ENCODE data around the gene HCFC1.

Gene HCFC1

GRCh38 chrX:153944140-153944799 is 27.3 kb downstream of the HCFC1 start, which contains the start of gene RENBP:
Gene RENBP, minus strand, starts transcription at chrX:153944643. Its CDS starts 33 bp downstream, at chrX:153944610.
- Histone ChIP-seq H3K9ac (no peak within 1 kb of the TSS), H3K4me3 (ENCODE audit: low read depth, low read length) (no peak within 1 kb of the TSS), H3K4me1 (no peaks in the 10 kb centered on the region)

GRCh38 chrX:153941336-153942252 is 30.0 kb downstream of the HCFC1 start:
- no peaks in the 10 kb centered on the region for H3K36me3 ChIP-seq (ENCODE audit: control insufficient read depth, insufficient read depth, low read length)
- H3K79me2 ChIP-seq = no peaks in the 10 kb centered on the region
- no peak overlapping the region for H2AFZ ChIP-seq
- no peaks in the 10 kb centered on the region for H3K4me1 ChIP-seq
- H3K27me3 ChIP-seq (ENCODE audit: control insufficient read depth, insufficient read depth, low read length) = no peaks in the 10 kb centered on the region
- no peak for TF ChIP-seq CTCF (IDR thresholded peaks at IDR 0.05)
- no peak overlapping the region for H3K4me3 ChIP-seq (ENCODE audit: low read depth, low read length)
- no peak overlapping the region for H3K9ac ChIP-seq
- no peak overlapping the region for H3K27ac ChIP-seq
- no peak overlapping the region for H3K4me2 ChIP-seq (ENCODE audit: low read length)
- no peaks in the 10 kb centered on the region for H3K9me3 ChIP-seq (ENCODE audit: control insufficient read depth, low read length)

More at GRCh38 chrX:153944140-153944799, 27.3 kb downstream of the HCFC1 start, which contains the start of gene RENBP:
- Histone ChIP-seq H3K79me2 (no peaks in the 10 kb centered on the region), H2AFZ (no peak within 1 kb of the TSS), H3K4me2 (ENCODE audit: low read length) (no peak within 1 kb of the TSS), H3K36me3 (ENCODE audit: control insufficient read depth, insufficient read depth, low read length) (no peaks in the 10 kb centered on the region), H3K27me3 (ENCODE audit: control insufficient read depth, insufficient read depth, low read length) (no peaks in the 10 kb centered on the region), H3K27ac (no peak within 1 kb of the TSS), H3K9me3 (ENCODE audit: control insufficient read depth, low read length) (no peaks in the 10 kb centered on the region)
- TF ChIP-seq CTCF (IDR thresholded peaks at IDR 0.05) = no peak

- Histone ChIP-seq H3K9me3 (ENCODE audit: control insufficient read depth, low read length) (no peaks in the 10 kb centered on the region), H3K9ac (no peak overlapping the region), H3K27ac (no peak overlapping the region), H3K27me3 (ENCODE audit: control insufficient read depth, insufficient read depth, low read length) (no peaks in the 10 kb centered on the region), H3K79me2 (no peaks in the 10 kb centered on the region), H3K4me3 (ENCODE audit: low read depth, low read length) (no peak overlapping the region), H3K4me2 (ENCODE audit: low read length) (no peak overlapping the region), H3K4me1 (no peaks in the 10 kb centered on the region), H2AFZ (no peak overlapping the region), H3K36me3 (ENCODE audit: control insufficient read depth, insufficient read depth, low read length) (no peaks in the 10 kb centered on the region)
- TF ChIP-seq CTCF (IDR thresholded peaks at IDR 0.05) = no peak
Observed at GRCh38 chrX:153939573-153939972, 32.0 kb downstream of the HCFC1 start.

GRCh38 chrX:153938226-153938786 is 33.3 kb downstream of the HCFC1 start:
- no peak for TF ChIP-seq CTCF (IDR thresholded peaks at IDR 0.05)
- no peak overlapping the region for H3K4me2 ChIP-seq (ENCODE audit: low read length)
- H3K4me1 ChIP-seq = no peaks in the 10 kb centered on the region
- no peaks in the 10 kb centered on the region for H3K9me3 ChIP-seq (ENCODE audit: control insufficient read depth, low read length)
- no peak overlapping the region for H3K9ac ChIP-seq
- no peaks in the 10 kb centered on the region for H3K36me3 ChIP-seq (ENCODE audit: control insufficient read depth, insufficient read depth, low read length)
- H3K79me2 ChIP-seq = no peaks in the 10 kb centered on the region
- H3K27ac ChIP-seq = no peak overlapping the region
- no peaks in the 10 kb centered on the region for H3K27me3 ChIP-seq (ENCODE audit: control insufficient read depth, insufficient read depth, low read length)
- no peak overlapping the region for H2AFZ ChIP-seq
- H3K4me3 ChIP-seq (ENCODE audit: low read depth, low read length) = no peak overlapping the region
